HEK293 (cell line): ENCODE data around the gene UGT1A1.

Experiments used
- CTCF ChIP-seq: fragments of 450-650 bp; formaldehyde crosslinking; IDR thresholded peaks from 2 replicates; pipeline ENCODE4 v1.5.1; 2016; ENCODE audit warnings: missing biosample characterization, missing genetic modification characterization
- MYNN ChIP-seq: fragments of 450-650 bp; formaldehyde crosslinking; IDR thresholded peaks from 2 replicates; pipeline ENCODE4 v1.5.1; 2016; ENCODE audit warnings: missing biosample characterization, missing genetic modification characterization, borderline replicate concordance
- PBX3 ChIP-seq: sonication (generic); formaldehyde crosslinking; IDR thresholded peaks from 2 replicates; pipeline ENCODE4 v1.8.1; 2022; ENCODE audit warnings: mild to moderate bottlenecking, moderate library complexity, missing genetic modification reagents
- TCF7L2 ChIP-seq: IDR thresholded peaks from 2 replicates; pipeline ENCODE4 v1.6.1; 2011; ENCODE audit warnings: low read depth, mild to moderate bottlenecking, inconsistent platforms, low read length, moderate library complexity, borderline replicate concordance
- TSHZ1 ChIP-seq: fragments of 450-650 bp; formaldehyde crosslinking; IDR thresholded peaks from 2 replicates; pipeline ENCODE4 v1.5.1; 2016; ENCODE audit warnings: missing biosample characterization, missing genetic modification characterization, borderline replicate concordance
- YY1 ChIP-seq: fragments of 450-650 bp; formaldehyde crosslinking; IDR thresholded peaks from 2 replicates; pipeline ENCODE4 v1.5.1; 2018; ENCODE audit warnings: missing biosample characterization, missing genetic modification characterization
- ZBTB11 ChIP-seq: fragments of 450-650 bp; formaldehyde crosslinking; conservative IDR thresholded peaks from 2 replicates; pipeline ENCODE4 v1.5.1; 2016; ENCODE audit warnings: low read depth, missing biosample characterization, missing genetic modification characterization
- ZNF335 ChIP-seq: fragments of 450-650 bp; formaldehyde crosslinking; conservative IDR thresholded peaks from 2 replicates; pipeline ENCODE4 v1.5.1; 2016; ENCODE audit warnings: missing biosample characterization, missing genetic modification characterization
- ZNF677 ChIP-seq: fragments of 450-650 bp; IDR thresholded peaks from 2 replicates; pipeline ENCODE4 v1.5.0; 2018; ENCODE audit warnings: missing biosample characterization, mild to moderate bottlenecking, missing genetic modification characterization, moderate library complexity
- ZNF830 ChIP-seq: fragments of 450-650 bp; IDR thresholded peaks from 2 replicates; pipeline ENCODE4 v1.5.0; 2018; ENCODE audit warnings: missing biosample characterization, missing genetic modification characterization, low read depth, mild to moderate bottlenecking, moderate library complexity

GRCh38 chr2:233772153-233772552, 12.1 kb downstream of the UGT1A1 start:
- no peak for TF ChIP-seq TCF7L2
- no peak for TF ChIP-seq ZNF335 (tag by site-specific recombination)
- TF ChIP-seq ZNF677 (tag by site-specific recombination): no peak
- no peak for TF ChIP-seq CTCF (tag by site-specific recombination)
- no peak for TF ChIP-seq ZBTB11 (tag by site-specific recombination)
- TF ChIP-seq PBX3 (CRISPR knock-in tag): no peak
- no peak for TF ChIP-seq MYNN
- no peak for TF ChIP-seq TSHZ1 (tag by site-specific recombination)
- no peak for TF ChIP-seq ZNF830
- no peak for TF ChIP-seq YY1 (tag by site-specific recombination)
